ENCODE measurements around the gene TDRD15.
"Not testable (repeated sequence)": the region's sequence is repeated elsewhere in the genome, so short reads cannot be mapped to it uniquely, and the experiment has no call there.

The TDRD15 gene

GRCh38 chr2:21095714-21096113, 28.1 kb upstream of the TDRD15 start:
- TF ChIP-seq CTCF (IDR thresholded peaks at IDR 0.05; ENCODE audit: control insufficient read depth, insufficient read depth, low read depth, low read length, missing control alignments): no peak
- no peak overlapping the region for H3K4me3 ChIP-seq (ENCODE audit: control insufficient read depth, low read depth, low read length)
- no peak for DNase-seq (ENCODE audit: low read depth)

GRCh38 chr2:21096458-21096857, 27.3 kb upstream of the TDRD15 start:
- no peak for DNase-seq (ENCODE audit: low read depth)
- no peak for TF ChIP-seq CTCF (IDR thresholded peaks at IDR 0.05; ENCODE audit: control insufficient read depth, insufficient read depth, low read depth, low read length, missing control alignments)
- H3K4me3 ChIP-seq (ENCODE audit: control insufficient read depth, low read depth, low read length): no peak overlapping the region

- H3K4me3 ChIP-seq (ENCODE audit: control insufficient read depth, low read depth, low read length): no peak overlapping the region
- DNase-seq (ENCODE audit: low read depth): no peak
- no peak for TF ChIP-seq CTCF (IDR thresholded peaks at IDR 0.05; ENCODE audit: control insufficient read depth, insufficient read depth, low read depth, low read length, missing control alignments)
Measured at GRCh38 chr2:21097331-21097730, 26.4 kb upstream of the TDRD15 start.

GRCh38 chr2:21098294-21098693, 25.5 kb upstream of the TDRD15 start:
- DNase-seq (ENCODE audit: low read depth): no peak
- TF ChIP-seq CTCF (IDR thresholded peaks at IDR 0.05; ENCODE audit: control insufficient read depth, insufficient read depth, low read depth, low read length, missing control alignments): no peak
- H3K4me3 ChIP-seq (ENCODE audit: control insufficient read depth, low read depth, low read length): no peak overlapping the region

- no peak for TF ChIP-seq CTCF (IDR thresholded peaks at IDR 0.05; ENCODE audit: control insufficient read depth, insufficient read depth, low read depth, low read length, missing control alignments)
- no peak for DNase-seq (ENCODE audit: low read depth)
- no peak overlapping the region for H3K4me3 ChIP-seq (ENCODE audit: control insufficient read depth, low read depth, low read length)
Measured at GRCh38 chr2:21099281-21099907, 24.4 kb upstream of the TDRD15 start.

- DNase-seq (ENCODE audit: low read depth); H3K4me3 ChIP-seq (ENCODE audit: control insufficient read depth, low read depth, low read length): not testable (repeated sequence)
Measured at GRCh38 chr2:21101514-21102155, 22.1 kb upstream of the TDRD15 start.

GRCh38 chr2:21102356-21102755, 21.4 kb upstream of the TDRD15 start:
- no peak for TF ChIP-seq CTCF (IDR thresholded peaks at IDR 0.05; ENCODE audit: control insufficient read depth, insufficient read depth, low read depth, low read length, missing control alignments)
- H3K4me3 ChIP-seq (ENCODE audit: control insufficient read depth, low read depth, low read length): no peak overlapping the region
- no peak for DNase-seq (ENCODE audit: low read depth)

Measured in AG09309 (cell line).